ENCODE results near the gene MEGF9. TPM values are rescaled to one million over a fixed set of nuclear protein-coding genes. Genes with fewer than 3 reads are reported as not detected.

The MEGF9 gene
- total RNA-seq, 1 experiment from 2014 or later: 8.3 TPM

GRCh38 chr9:120663950-120664349 is 50.3 kb downstream of the MEGF9 start (continued):
- TF ChIP-seq EZH2phosphoT487 (IDR thresholded peaks at IDR 0.05; ENCODE audit: borderline replicate concordance) (no peak), YY1 (IDR thresholded peaks at IDR 0.05; ENCODE audit: extremely low read depth, insufficient replicate concordance, low read depth, low read length) (no peak)

GRCh38 chr9:120663380-120663779 is 50.9 kb downstream of the MEGF9 start:
- no peak overlapping the region for H3K27ac ChIP-seq (ENCODE audit: low read depth, low read length)
- no peaks in the 10 kb centered on the region for H3K36me3 ChIP-seq (ENCODE audit: control insufficient read depth in 1 of 2, insufficient read depth in 2 of 2, low read length in 2 of 2)
- intact Hi-C loops (cut with micrococcal nuclease): no loop called here
- BruUV-seq (replicated peaks): no TSS peak
- no peaks in the 10 kb centered on the region for H3K27me3 ChIP-seq (ENCODE audit: insufficient read depth, low read length)
- H4K20me1 ChIP-seq (ENCODE audit: insufficient read depth): no peaks in the 10 kb centered on the region
- H3K9me2 ChIP-seq (ENCODE audit: insufficient read depth): no peaks in the 10 kb centered on the region
- ATAC-seq (no peak), DNase-seq (ENCODE audit: low read depth, low spot score) (no peak)
- ChIA-PET RAD21 (ENCODE audit: low non-redundant PET in 1 of 2, low total read pairs in 2 of 2, uncharacterized antibody in 2 of 2, unreplicated experiment in 2 of 2) (no interaction called here), POLR2A (no interaction called here), CTCF (no interaction called here)
- no peaks in the 10 kb centered on the region for H3K4me1 ChIP-seq (ENCODE audit: control insufficient read depth in 1 of 2, insufficient read depth in 2 of 2, low read length in 2 of 2)
- H3K4me3 ChIP-seq (replicated peaks in 1 of 2; ENCODE audit: low read depth in 1 of 2, low read length in 2 of 2): no peak overlapping the region
- H3K9me3 ChIP-seq (ENCODE audit: control insufficient read depth in 1 of 2, insufficient read depth in 1 of 2, low read depth in 1 of 2, low read length in 2 of 2): no peaks in the 10 kb centered on the region
- no peak overlapping the region for H2AFZ ChIP-seq (ENCODE audit: low read depth, low read length, poor library complexity, severe bottlenecking)
- H3K9ac ChIP-seq (ENCODE audit: low read length): no peak overlapping the region
- TF ChIP-seq ATF3 (IDR thresholded peaks at IDR 0.05) (no peak), TCF7L2 (IDR thresholded peaks at IDR 0.05; ENCODE audit: borderline replicate concordance, extremely low read depth, insufficient read depth, insufficient read length) (no peak), EZH2 (IDR thresholded peaks at IDR 0.05) (no peak), CBX3 (IDR thresholded peaks at IDR 0.05; ENCODE audit: low read depth) (no peak), SRF (IDR thresholded peaks at IDR 0.05; ENCODE audit: low read depth) (no peak), REST (IDR thresholded peaks at IDR 0.05; ENCODE audit: low read depth) (no peak), SP1 (IDR thresholded peaks at IDR 0.05; ENCODE audit: low read depth) (no peak), YY1 (IDR thresholded peaks at IDR 0.05; ENCODE audit: extremely low read depth, insufficient replicate concordance, low read depth, low read length) (no peak)
- H3K79me2 ChIP-seq (ENCODE audit: insufficient read depth, low read length): no peaks in the 10 kb centered on the region
- no peak overlapping the region for H3K4me2 ChIP-seq (ENCODE audit: low read length)
